CD8-positive, alpha-beta memory T cell (primary cell): ENCODE results near the gene GOLGA6B. TPM values are rescaled to one million over a fixed set of nuclear protein-coding genes. Genes with fewer than 3 reads are reported as not detected.
"Not testable (repeated sequence)": the region's sequence is repeated elsewhere in the genome, so short reads cannot be mapped to it uniquely, and the experiment has no call there.

Source experiments
- CTCF ChIA-PET: fragments of 350-600 bp; sonication (Branson Sonifier 250); formaldehyde crosslinking; loops from one replicate; lab custom pipeline; 2021; ENCODE audit warnings: antibody characterized with exemption; lab: Charles Lee
- POLR2A ChIA-PET: fragments of 350-600 bp; sonication (Branson Sonifier 250); formaldehyde crosslinking; loops from one replicate; lab custom pipeline; 2021; ENCODE audit warnings: antibody characterized with exemption; lab: Charles Lee
- DNase-seq, 5 donors: peaks; one replicate each; pipeline versions ENCODE4 v3.0.0 to v3.0.0-alpha.2; 2020 to 2022; ENCODE audit warnings: mixed read lengths in 1 of 5
- H3K27ac ChIP-seq: one replicate; pipeline ENCODE4 v1.7.0; 2013; ENCODE audit warnings: low read depth, mild to moderate bottlenecking, low read length, moderate library complexity
- H3K27me3 ChIP-seq: 2 replicates; pipeline ENCODE4 v1.7.0; 2013; ENCODE audit warnings: low read length, mild to moderate bottlenecking; ENCODE audit not compliant: insufficient read depth, poor library complexity, severe bottlenecking
- H3K36me3 ChIP-seq: 2 replicates; pipeline ENCODE4 v1.7.0; 2013; ENCODE audit warnings: mild to moderate bottlenecking, low read length, moderate library complexity; ENCODE audit not compliant: insufficient read depth
- H3K4me1 ChIP-seq: 2 replicates; pipeline ENCODE4 v1.7.0; 2013; ENCODE audit warnings: mild to moderate bottlenecking, low read length, moderate library complexity; ENCODE audit not compliant: insufficient read depth
- H3K4me3 ChIP-seq: 2 replicates; pipeline ENCODE4 v1.7.0; 2013; ENCODE audit warnings: mild to moderate bottlenecking, low read length
- H3K9me3 ChIP-seq: 2 replicates; pipeline ENCODE4 v1.7.0; 2013; ENCODE audit warnings: mild to moderate bottlenecking, low read length
- H3K27ac Mint-ChIP-seq, 8 donors: one replicate each; pipeline ENCODE4 v1.8.0; 2020 to 2021; ENCODE audit warnings: mixed read lengths in 8 of 8, mild to moderate bottlenecking in 6 of 8, inconsistent platforms in 3 of 8, moderate library complexity in 3 of 8
- H3K27me3 Mint-ChIP-seq, 2 donors: one replicate each; pipeline ENCODE4 v1.8.0; 2020 to 2021; ENCODE audit warnings: mixed read lengths in 2 of 2, mild to moderate bottlenecking in 1 of 2, moderate library complexity in 1 of 2
- H3K36me3 Mint-ChIP-seq, 3 donors: one replicate each; pipeline ENCODE4 v1.8.0; 2020 to 2021; ENCODE audit warnings: mixed read lengths in 3 of 3, inconsistent platforms in 1 of 3, mild to moderate bottlenecking in 1 of 3
- H3K4me1 Mint-ChIP-seq, 3 donors: one replicate each; pipeline ENCODE4 v1.8.0; 2020 to 2021; ENCODE audit warnings: mixed read lengths in 3 of 3, inconsistent platforms in 1 of 3, mild to moderate bottlenecking in 1 of 3
- H3K4me3 Mint-ChIP-seq, 7 donors: one replicate each; pipeline ENCODE4 v1.8.0; 2020 to 2021; ENCODE audit warnings: mixed read lengths in 7 of 7, mild to moderate bottlenecking in 6 of 7, moderate library complexity in 4 of 7, inconsistent platforms in 2 of 7
- H3K9me3 Mint-ChIP-seq, 5 donors: one replicate each; pipeline ENCODE4 v1.8.0; 2020 to 2022; ENCODE audit warnings: mixed read lengths in 5 of 5, mild to moderate bottlenecking in 3 of 5, moderate library complexity in 2 of 5, inconsistent platforms in 1 of 5
- polyA plus RNA-seq: library from polyadenylated mRNA; unstranded; fragments of 300-500 nt; fragmentation: Illumina TruSeq; gene quantifications from one replicate; pipeline ENCODE4 v1.2.3, GENCODE V29; 2021
- total RNA-seq, 2 experiments: library from RNA; stranded (reverse); gene quantifications; one replicate each; pipeline ENCODE4 v1.2.3, GENCODE V29; 2021

Gene GOLGA6B
- total RNA-seq (not detected), polyA plus RNA-seq (not detected)

- H3K27ac ChIP-seq, POLR2A ChIA-PET, DNase-seq, H3K9me3 Mint-ChIP-seq, H3K4me3 ChIP-seq, CTCF ChIA-PET, H3K4me1 Mint-ChIP-seq, H3K27me3 Mint-ChIP-seq, H3K4me3 Mint-ChIP-seq, H3K27ac Mint-ChIP-seq, H3K27me3 ChIP-seq, H3K4me1 ChIP-seq, H3K9me3 ChIP-seq, H3K36me3 Mint-ChIP-seq, H3K36me3 ChIP-seq: not testable (repeated sequence)
These were observed at the start of gene GOLGA6B for GRCh38 chr15:72654397-72654796. TSS of gene GOLGA6B (plus strand) at chr15:72654697. CDS start at chr15:72654738, 41 bp downstream.

- Mint-ChIP-seq H3K4me1 (no peaks in the 10 kb centered on the region), H3K36me3 (peaks cover 0 to 13% (median 6%) of the 10 kb centered on the region in 3 donors), H3K4me3 (no peak overlapping the region), H3K9me3 (no peaks in the 10 kb centered on the region), H3K27me3 (peaks cover 0 to 1% of the 10 kb centered on the region in 2 donors), H3K27ac (no peak overlapping the region)
- no peaks in the 10 kb centered on the region for H3K27me3 ChIP-seq
- H3K27ac ChIP-seq: no peak overlapping the region
- no peaks in the 10 kb centered on the region for H3K36me3 ChIP-seq
- CTCF ChIA-PET: no interaction called here
- H3K4me1 ChIP-seq: no peaks in the 10 kb centered on the region
- no peak overlapping the region for H3K4me3 ChIP-seq
- no peak for DNase-seq
- POLR2A ChIA-PET: no interaction called here
- no peaks in the 10 kb centered on the region for H3K9me3 ChIP-seq
These were observed 49.7 kb upstream of the GOLGA6B start for GRCh38 chr15:72604794-72605193.

GRCh38 chr15:72608084-72608483, 46.4 kb upstream of the GOLGA6B start:
- H3K4me3 Mint-ChIP-seq, H3K27me3 ChIP-seq, H3K9me3 ChIP-seq, CTCF ChIA-PET, H3K4me1 Mint-ChIP-seq, H3K27ac ChIP-seq, H3K9me3 Mint-ChIP-seq, H3K27ac Mint-ChIP-seq, H3K27me3 Mint-ChIP-seq, H3K4me3 ChIP-seq, H3K36me3 ChIP-seq, DNase-seq, POLR2A ChIA-PET, H3K4me1 ChIP-seq: not testable (repeated sequence)
- peaks cover 0 to 13% (median 6%) of the 10 kb centered on the region in 3 donors for H3K36me3 Mint-ChIP-seq

GRCh38 chr15:72609862-72610261, 44.6 kb upstream of the GOLGA6B start:
- Histone ChIP-seq H3K36me3 (no peaks in the 10 kb centered on the region), H3K27ac (no peak overlapping the region), H3K27me3 (no peaks in the 10 kb centered on the region), H3K4me3 (no peak overlapping the region), H3K9me3 (no peaks in the 10 kb centered on the region), H3K4me1 (no peaks in the 10 kb centered on the region)
- Mint-ChIP-seq H3K9me3 (no peaks in the 10 kb centered on the region), H3K36me3 (peaks cover 0 to 13% (median 8%) of the 10 kb centered on the region in 3 donors), H3K27me3 (no peaks in the 10 kb centered on the region), H3K4me1 (no peaks in the 10 kb centered on the region), H3K4me3 (no peak overlapping the region), H3K27ac (no peak overlapping the region)
- DNase-seq: no peak
- POLR2A ChIA-PET: no interaction called here
- CTCF ChIA-PET: interaction anchor here (1.5 kb wide), 1 partner anchor 10 kb away, joined by 5 read pairs; no protein-coding TSS in a partner anchor

GRCh38 chr15:72612324-72612723, 42.2 kb upstream of the GOLGA6B start:
- Mint-ChIP-seq H3K27ac (peak overlapping the region in 2 of 8 donors; percentile 3 to 21), H3K4me1 (peaks cover 4 to 12% (median 8%) of the 10 kb centered on the region in 3 donors)
- H3K36me3 Mint-ChIP-seq, H3K27ac ChIP-seq, DNase-seq, H3K4me3 ChIP-seq, H3K9me3 Mint-ChIP-seq, H3K27me3 Mint-ChIP-seq, H3K27me3 ChIP-seq, POLR2A ChIA-PET, H3K9me3 ChIP-seq, H3K4me3 Mint-ChIP-seq, CTCF ChIA-PET, H3K36me3 ChIP-seq, H3K4me1 ChIP-seq: not testable (repeated sequence)

- ChIA-PET CTCF (no interaction called here), POLR2A (no interaction called here)
- no peak overlapping the region for H3K4me3 ChIP-seq
- no peaks in the 10 kb centered on the region for H3K9me3 Mint-ChIP-seq
- no peaks in the 10 kb centered on the region for H3K27me3 Mint-ChIP-seq
- no peaks in the 10 kb centered on the region for H3K9me3 ChIP-seq
- peaks cover 4 to 12% (median 8%) of the 10 kb centered on the region in 3 donors for H3K4me1 Mint-ChIP-seq
- no peak overlapping the region for H3K27ac ChIP-seq
- H3K4me3 Mint-ChIP-seq: no peak overlapping the region
- no peaks in the 10 kb centered on the region for H3K36me3 ChIP-seq
- peak overlapping the region in 1 of 8 donors; percentile 14 for H3K27ac Mint-ChIP-seq
- H3K4me1 ChIP-seq: no peaks in the 10 kb centered on the region
- no peaks in the 10 kb centered on the region for H3K27me3 ChIP-seq
- DNase-seq: no peak
- H3K36me3 Mint-ChIP-seq: peaks cover 0 to 5% (median 0%) of the 10 kb centered on the region in 3 donors
These were observed 39.5 kb upstream of the GOLGA6B start for GRCh38 chr15:72614810-72615532.

GRCh38 chr15:72615533-72616233, 38.8 kb upstream of the GOLGA6B start:
- H3K9me3 Mint-ChIP-seq, H3K27ac ChIP-seq, POLR2A ChIA-PET, H3K36me3 ChIP-seq, H3K9me3 ChIP-seq, H3K4me1 ChIP-seq, H3K36me3 Mint-ChIP-seq, CTCF ChIA-PET, H3K4me3 Mint-ChIP-seq, H3K27me3 Mint-ChIP-seq, H3K4me3 ChIP-seq, H3K27me3 ChIP-seq: not testable (repeated sequence)
- peak in 3 of 5 donors; percentile 3 to 51 (median 19) for DNase-seq
- peaks cover 4 to 12% (median 8%) of the 10 kb centered on the region in 3 donors for H3K4me1 Mint-ChIP-seq
- peak overlapping the region in 3 of 8 donors; percentile 24 to 91 (median 39) for H3K27ac Mint-ChIP-seq

- Histone ChIP-seq H3K27me3 (no peaks in the 10 kb centered on the region), H3K4me1 (no peaks in the 10 kb centered on the region), H3K27ac (no peak overlapping the region), H3K36me3 (no peaks in the 10 kb centered on the region), H3K4me3 (no peak overlapping the region), H3K9me3 (no peaks in the 10 kb centered on the region)
- Mint-ChIP-seq H3K4me3 (no peak overlapping the region), H3K4me1 (peaks cover 4 to 12% (median 8%) of the 10 kb centered on the region in 3 donors), H3K27ac (no peak overlapping the region), H3K9me3 (no peaks in the 10 kb centered on the region), H3K36me3 (peaks cover 0 to 5% (median 0%) of the 10 kb centered on the region in 3 donors), H3K27me3 (no peaks in the 10 kb centered on the region)
- ChIA-PET CTCF (no interaction called here), POLR2A (no interaction called here)
- DNase-seq: no peak
These were observed 37.8 kb upstream of the GOLGA6B start for GRCh38 chr15:72616491-72617210.
